Stimulated activated CD8-positive, alpha-beta memory T cell treated with anti-CD3 and anti-CD28 coated beads, Interleukin-15, amount 100 ng/mL, for 1 hour (primary cell): ENCODE measurements around the gene UBE2QL1.

Experiments
- DNase-seq: peaks from one replicate; pipeline ENCODE4 v3.0.0-alpha.2; 2020; ENCODE audit warnings: low read depth

Gene UBE2QL1

GRCh38 chr5:6430418-6431028, 18.1 kb upstream of the UBE2QL1 start:
- no peak for DNase-seq

DNA sequence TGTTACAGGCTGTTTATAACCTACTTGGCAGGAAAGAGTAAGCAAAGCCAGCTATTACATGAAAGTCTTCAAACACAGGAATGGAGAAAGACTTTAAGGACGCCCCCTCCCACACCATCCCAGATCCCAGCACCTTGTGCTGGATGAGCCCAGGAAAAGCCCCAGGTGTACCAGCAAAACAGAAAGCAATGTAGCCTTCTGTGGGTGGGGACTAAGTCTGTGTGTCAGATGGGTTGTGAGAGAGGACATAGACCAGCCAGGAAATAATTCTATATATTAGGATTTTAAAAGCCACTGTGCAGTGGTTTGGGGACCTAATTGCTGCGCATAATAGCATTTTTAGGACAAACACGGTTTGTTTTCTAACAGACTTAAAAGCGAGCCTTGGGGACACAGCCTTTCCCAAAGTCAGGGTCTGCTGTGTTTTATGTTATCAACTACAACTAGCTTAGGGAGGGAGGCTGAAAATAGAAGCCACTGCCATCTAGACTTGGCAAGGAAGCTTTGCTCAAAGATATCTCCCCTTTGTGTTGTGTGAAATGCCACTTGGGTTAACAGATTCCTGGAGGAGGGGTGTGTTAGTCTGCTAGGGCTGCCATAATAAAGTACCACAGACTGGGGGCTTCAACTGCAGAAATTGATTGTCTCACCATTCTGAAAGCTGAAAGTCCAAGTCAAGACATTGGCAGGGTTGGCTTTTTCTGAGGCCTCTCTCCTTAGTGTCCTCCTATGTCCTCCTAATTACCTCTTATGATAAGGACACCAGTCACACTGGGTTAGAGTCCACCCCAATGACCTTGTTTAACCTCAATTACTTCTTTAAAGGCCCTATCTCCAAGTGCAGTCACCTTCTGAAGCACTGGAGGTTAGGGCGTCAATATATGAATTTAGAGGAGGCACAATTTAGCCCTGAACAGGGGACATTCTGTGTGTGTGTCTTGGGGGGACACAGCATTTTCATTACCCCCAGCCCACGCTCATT, 17.2 kb upstream of the UBE2QL1 start:
- no peak for DNase-seq

GRCh38 chr5:6432206-6432605, 16.5 kb upstream of the UBE2QL1 start:
- no peak for DNase-seq

- DNase-seq, result no peak
Measured at GRCh38 chr5:6434731-6435130, 13.9 kb upstream of the UBE2QL1 start.

GRCh38 chr5:6435356-6435755, 13.3 kb upstream of the UBE2QL1 start:
- DNase-seq, result no peak

DNA sequence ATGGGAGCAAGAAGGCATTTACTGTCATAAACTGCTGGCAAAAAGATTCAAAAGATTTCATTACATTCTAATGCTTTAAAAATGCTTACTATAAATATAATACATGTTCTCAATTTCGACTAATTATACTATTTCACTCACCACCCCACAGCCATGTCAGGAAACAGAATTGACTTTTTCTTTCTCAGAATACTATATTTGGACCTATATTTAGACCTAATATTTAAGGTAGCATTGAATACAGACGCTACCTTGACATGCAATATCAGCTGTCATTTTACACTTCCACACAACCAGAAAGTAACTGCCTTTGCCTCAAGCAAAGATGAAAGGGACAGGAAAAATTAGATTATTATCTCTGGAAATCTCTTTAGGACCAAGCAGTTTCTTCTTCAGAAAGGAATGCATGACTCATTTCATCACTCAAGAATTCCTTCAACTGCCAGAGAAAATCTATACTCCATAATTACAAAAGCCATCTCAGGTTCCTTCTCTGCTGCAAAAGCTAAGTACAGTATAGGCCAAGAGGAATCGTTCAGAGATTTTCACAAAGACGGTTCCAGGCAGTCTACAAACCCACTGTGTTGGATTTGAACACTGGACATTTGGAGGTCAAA, 11.8 kb upstream of the UBE2QL1 start:
- no peak for DNase-seq

GRCh38 chr5:6439588-6440550, 8.8 kb upstream of the UBE2QL1 start:
- no peak for DNase-seq

- DNase-seq, result no peak
Measured at GRCh38 chr5:6442333-6442732, 6.3 kb upstream of the UBE2QL1 start.

GRCh38 chr5:6443326-6443725, 5.3 kb upstream of the UBE2QL1 start:
- DNase-seq, result no peak

DNA sequence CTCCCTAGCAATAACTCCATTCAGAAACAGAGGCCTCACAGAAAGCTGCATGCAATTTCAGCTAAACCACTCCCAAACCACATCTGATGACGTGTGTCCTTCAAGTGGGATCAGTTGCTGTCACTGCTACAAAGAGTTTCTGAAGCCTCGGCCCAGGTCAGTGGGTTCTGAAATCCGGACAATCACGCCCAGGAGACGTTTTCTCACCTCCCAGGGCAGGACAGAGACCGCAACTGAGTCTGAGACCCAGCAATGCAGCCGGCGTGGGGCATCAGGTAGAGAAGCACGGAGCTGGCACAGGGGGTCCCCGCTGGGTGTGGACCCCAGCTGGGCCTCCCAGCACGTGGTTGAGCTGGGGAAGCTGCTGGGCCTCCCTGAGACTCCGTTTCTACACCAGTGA, 2.6 kb upstream of the UBE2QL1 start:
- no peak for DNase-seq

DNA sequence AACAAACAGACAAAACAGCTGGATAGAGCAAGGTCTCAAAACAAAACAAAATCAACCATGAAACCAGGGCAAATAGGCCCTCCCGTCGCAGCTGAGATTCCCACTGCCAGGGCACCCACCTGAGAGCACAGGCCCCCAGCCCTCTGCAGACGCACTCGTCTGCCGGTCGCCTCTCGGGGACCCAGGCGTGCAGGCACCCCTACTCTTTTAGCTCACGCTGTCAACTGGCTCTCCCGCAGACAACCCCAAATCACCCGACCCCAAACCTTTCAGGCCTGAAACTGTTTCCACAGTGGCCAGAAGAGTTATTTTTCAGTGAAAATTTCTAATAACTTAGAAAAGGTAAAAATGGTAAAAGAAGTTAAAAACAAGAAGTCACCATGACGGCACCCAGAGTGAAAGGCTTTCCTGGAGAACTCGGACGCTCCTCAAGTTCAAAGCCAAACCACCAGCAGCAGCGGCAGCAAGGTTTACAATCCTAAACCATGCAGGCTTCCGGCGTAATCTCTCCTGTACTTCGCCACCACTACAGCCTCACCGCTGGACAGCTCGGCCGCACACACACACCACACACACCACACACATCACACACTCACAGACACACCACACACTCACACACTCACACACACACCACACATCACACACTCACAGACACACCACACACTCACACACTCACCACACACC, 1.9 kb upstream of the UBE2QL1 start:
- no peak for DNase-seq

- DNase-seq, result no peak
Measured at GRCh38 chr5:6447384-6448140, 1.1 kb upstream of the UBE2QL1 start.

DNA sequence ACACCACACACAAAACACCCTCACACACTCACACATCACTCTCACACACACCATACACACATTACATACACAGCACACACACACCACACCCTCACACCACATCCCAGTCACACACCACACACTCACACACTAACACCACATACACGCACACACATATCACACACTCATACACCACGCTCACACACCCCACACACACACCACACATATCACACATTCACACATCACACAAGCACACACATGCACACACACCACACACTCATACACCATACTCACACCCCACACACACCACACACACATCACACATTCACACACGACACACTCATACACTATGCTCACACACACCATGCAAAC, 543 bp upstream of the UBE2QL1 start:
- DNase-seq, result no peak

- DNase-seq, result no peak
Measured at GRCh38 chr5:6449465-6450158, 953 bp downstream of the UBE2QL1 start.

DNA sequence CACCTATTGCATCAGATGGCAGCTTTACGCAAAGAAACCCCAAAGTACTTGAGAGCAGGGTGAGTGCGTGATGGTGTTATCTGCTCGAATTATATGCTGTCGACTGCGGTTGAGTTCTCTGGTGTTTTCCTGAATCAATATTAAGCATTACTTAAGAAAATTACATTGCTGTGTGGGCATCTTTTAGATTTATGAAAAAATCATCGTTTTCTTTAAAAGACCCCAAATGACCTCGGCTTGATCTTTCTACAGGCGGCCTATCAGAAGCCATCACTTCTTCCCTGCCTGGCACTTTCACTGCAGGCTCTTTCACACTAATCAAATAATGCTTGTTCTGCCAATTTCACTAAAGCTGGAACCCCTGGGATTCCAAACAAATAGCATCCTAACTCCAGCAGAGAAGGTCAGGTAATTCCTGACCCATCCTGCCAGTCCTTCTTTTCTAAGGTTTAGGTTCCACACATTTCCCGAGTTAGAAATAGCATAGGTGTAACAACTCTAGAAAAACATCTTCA, 1.7 kb downstream of the UBE2QL1 start:
- DNase-seq, result no peak

DNA sequence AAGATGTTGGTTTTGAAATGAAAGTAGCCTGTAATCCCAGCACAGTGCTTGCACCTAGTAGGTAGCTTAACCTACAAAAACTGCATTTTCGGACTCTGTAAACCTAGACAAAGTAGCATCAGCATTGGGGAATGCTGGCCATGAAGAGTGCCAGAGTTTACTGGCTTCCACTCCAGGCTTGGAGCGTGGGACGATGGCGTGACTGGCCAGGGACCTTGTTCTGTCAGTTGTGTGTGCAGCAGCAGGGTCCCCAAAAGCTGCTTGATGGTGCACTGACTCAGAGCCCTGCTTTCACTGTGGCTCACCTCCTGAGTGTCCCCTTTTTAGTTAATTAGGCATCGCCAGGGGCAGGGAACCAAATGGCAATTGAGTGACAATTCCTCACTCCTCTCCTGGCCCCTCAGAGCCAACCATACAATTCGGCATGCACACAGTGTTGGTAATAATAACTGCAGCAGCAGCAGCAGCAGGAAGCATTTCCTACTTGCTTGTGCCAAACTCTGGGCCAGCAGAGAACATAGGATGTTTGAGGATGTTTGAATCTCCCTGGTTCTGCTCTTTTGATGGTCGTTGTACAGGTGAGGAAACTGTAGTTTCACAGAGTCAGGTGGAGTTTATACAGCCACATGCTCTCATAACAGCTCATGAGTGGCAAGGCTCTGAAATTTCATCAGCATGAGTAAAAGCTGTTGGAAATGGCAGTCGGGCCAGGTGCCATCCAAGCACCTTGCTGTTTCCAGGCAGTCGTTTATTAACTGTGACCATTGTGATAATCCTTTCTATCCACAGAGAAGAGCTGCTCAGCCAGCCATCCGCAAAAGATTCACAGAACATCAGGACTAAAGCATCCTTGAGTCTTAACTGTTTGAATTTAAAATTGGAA, 4.2 kb downstream of the UBE2QL1 start:
- DNase-seq, result no peak

DNA sequence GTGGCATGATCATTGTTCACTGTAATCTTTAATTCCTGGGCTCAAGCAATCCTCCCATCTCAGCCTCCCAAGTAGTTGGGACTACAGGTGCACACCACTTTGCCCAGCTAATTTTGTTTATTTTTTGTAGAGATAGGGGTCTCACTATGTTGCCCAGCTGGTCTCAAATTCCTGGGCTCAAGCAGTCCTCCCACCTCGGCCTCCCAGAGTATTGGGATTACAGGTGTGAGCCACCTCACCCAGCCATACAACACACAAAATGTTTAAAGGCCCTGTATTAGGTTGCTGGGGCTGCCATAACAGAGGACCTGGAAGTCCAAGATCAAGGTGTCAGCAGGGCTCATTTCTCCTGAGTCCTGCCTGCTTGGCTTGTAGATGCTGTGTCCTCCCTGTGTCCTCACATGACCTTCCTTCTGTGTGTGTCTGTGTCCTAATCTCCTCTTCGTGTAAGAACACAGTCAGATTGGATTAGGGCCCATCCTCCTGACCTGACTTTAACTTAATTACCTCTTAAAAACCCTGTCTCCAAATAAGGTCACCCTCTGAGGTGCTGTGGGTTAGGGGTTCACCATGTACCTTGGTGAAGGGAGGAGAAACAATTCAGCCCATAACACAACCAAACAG, 5.4 kb downstream of the UBE2QL1 start:
- no peak for DNase-seq

DNA sequence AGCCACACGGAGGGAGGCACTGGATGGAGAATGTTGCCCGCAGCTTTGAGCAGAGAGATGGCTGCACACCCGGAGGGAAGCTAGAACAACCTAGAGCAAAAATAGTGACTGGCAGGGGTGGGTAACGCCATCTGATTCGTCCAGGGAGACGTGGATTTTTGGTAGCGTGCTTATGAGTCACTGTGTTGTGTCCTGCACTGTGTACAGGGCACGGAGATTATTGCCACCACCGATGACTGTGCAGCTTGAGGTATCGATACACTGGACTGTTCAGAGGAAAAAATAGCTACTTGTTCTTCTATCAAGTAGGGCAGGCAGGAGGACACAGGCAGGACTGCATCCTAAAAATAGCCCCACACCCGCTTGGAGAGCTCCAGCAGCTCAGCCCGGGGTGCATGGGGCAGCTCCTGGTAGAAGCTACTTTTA, 6.0 kb downstream of the UBE2QL1 start:
- DNase-seq, result no peak
